Measurements from ENCODE around the gene EN2.

DNA sequence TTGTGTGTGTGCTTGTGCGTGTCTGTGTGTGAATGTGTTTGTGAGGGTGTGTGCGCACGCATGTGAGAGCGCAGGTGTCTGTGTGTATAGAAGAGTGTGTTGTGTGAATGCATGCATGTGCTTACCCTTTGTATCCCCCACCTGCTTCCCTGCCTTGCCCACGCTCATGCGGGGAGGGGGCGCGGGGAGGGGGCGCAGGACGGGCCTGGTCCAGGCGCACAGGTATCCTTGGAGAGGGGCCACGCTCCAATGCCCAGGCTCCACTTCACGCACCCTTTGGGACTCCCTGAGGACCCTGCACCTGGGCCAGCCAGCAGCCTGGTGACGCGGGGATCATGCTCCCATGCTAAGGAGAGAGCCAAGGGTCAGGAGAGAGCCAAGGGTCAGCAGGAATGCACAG, 47.9 kb upstream of the EN2 start:
- no peak for TF ChIP-seq POLR2AphosphoS5 (IDR thresholded peaks at IDR 0.05; ENCODE audit: low read depth, low read length)
- TF ChIP-seq, protein P1, sequence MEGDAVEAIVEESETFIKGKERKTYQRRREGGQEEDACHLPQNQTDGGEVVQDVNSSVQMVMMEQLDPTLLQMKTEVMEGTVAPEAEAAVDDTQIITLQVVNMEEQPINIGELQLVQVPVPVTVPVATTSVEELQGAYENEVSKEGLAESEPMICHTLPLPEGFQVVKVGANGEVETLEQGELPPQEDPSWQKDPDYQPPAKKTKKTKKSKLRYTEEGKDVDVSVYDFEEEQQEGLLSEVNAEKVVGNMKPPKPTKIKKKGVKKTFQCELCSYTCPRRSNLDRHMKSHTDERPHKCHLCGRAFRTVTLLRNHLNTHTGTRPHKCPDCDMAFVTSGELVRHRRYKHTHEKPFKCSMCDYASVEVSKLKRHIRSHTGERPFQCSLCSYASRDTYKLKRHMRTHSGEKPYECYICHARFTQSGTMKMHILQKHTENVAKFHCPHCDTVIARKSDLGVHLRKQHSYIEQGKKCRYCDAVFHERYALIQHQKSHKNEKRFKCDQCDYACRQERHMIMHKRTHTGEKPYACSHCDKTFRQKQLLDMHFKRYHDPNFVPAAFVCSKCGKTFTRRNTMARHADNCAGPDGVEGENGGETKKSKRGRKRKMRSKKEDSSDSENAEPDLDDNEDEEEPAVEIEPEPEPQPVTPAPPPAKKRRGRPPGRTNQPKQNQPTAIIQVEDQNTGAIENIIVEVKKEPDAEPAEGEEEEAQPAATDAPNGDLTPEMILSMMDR (IDR thresholded peaks at IDR 0.05), result no peak

All from Panc1 (cell line).